ENCODE measurements around the gene FRG2.

FRG2 gene

GRCh38 chr4:190019023-190019858 is 7.8 kb downstream of the FRG2 start:
- CTCF ChIA-PET, result no interaction called here
- POLR2A ChIA-PET, result no interaction called here
- DNase-seq (ENCODE audit: extremely low spot score), result no peak
- TF ChIP-seq L3MBTL2 (conservative IDR thresholded peaks at IDR 0.05), result no peak
- TF ChIP-seq ELF4 (IDR thresholded peaks at IDR 0.05), result no peak
- no peak for TF ChIP-seq PKNOX1 (IDR thresholded peaks at IDR 0.05)
- TF ChIP-seq ARNT (IDR thresholded peaks at IDR 0.05), result no peak
- no peak for TF ChIP-seq FOXA1 (IDR thresholded peaks at IDR 0.05)
- no peak for TF ChIP-seq ZNF384 (IDR thresholded peaks at IDR 0.05)
- no peak for TF ChIP-seq SP1 (IDR thresholded peaks at IDR 0.05)
- no peak for TF ChIP-seq TARDBP (IDR thresholded peaks at IDR 0.05)
- TF ChIP-seq HDGF (IDR thresholded peaks at IDR 0.05; ENCODE audit: borderline replicate concordance), result no peak
- TF ChIP-seq LEF1 (IDR thresholded peaks at IDR 0.05; ENCODE audit: borderline replicate concordance), result no peak
- no peak for TF ChIP-seq FOXM1 (IDR thresholded peaks at IDR 0.05; ENCODE audit: borderline replicate concordance)
- no peak for TF ChIP-seq BHLHE40 (IDR thresholded peaks at IDR 0.05; ENCODE audit: borderline replicate concordance)
- TF ChIP-seq SUZ12 (IDR thresholded peaks at IDR 0.05), result no peak
- TF ChIP-seq FOXK2 (IDR thresholded peaks at IDR 0.05), result no peak
- TF ChIP-seq CTBP1 (IDR thresholded peaks at IDR 0.05; ENCODE audit: borderline replicate concordance), result no peak

GRCh38 chr4:190018201-190018920 is 8.7 kb downstream of the FRG2 start:
- no peak for TF ChIP-seq BHLHE40 (IDR thresholded peaks at IDR 0.05; ENCODE audit: borderline replicate concordance)
- TF ChIP-seq LEF1 (IDR thresholded peaks at IDR 0.05; ENCODE audit: borderline replicate concordance), result no peak
- TF ChIP-seq CTBP1 (IDR thresholded peaks at IDR 0.05; ENCODE audit: borderline replicate concordance), result no peak
- no peak for TF ChIP-seq FOXM1 (IDR thresholded peaks at IDR 0.05; ENCODE audit: borderline replicate concordance)
- TF ChIP-seq SUZ12 (IDR thresholded peaks at IDR 0.05), result no peak
- TF ChIP-seq ELF4 (IDR thresholded peaks at IDR 0.05), result no peak
- no peak for TF ChIP-seq L3MBTL2 (conservative IDR thresholded peaks at IDR 0.05)
- POLR2A ChIA-PET, result no interaction called here
- CTCF ChIA-PET, result no interaction called here
- no peak for DNase-seq (ENCODE audit: extremely low spot score)

- TF ChIP-seq PKNOX1 (IDR thresholded peaks at IDR 0.05) (no peak), LEF1 (IDR thresholded peaks at IDR 0.05; ENCODE audit: borderline replicate concordance) (no peak), TARDBP (IDR thresholded peaks at IDR 0.05) (no peak)
- ChIA-PET CTCF (no interaction called here), POLR2A (no interaction called here)
- DNase-seq (ENCODE audit: extremely low spot score), result no peak
These were observed 9.5 kb downstream of the FRG2 start for GRCh38 chr4:190017357-190018200.

GRCh38 chr4:190016369-190017289 is 10.4 kb downstream of the FRG2 start:
- TF ChIP-seq FOXM1 (IDR thresholded peaks at IDR 0.05; ENCODE audit: borderline replicate concordance) (no peak), ZNF384 (IDR thresholded peaks at IDR 0.05) (no peak), PKNOX1 (IDR thresholded peaks at IDR 0.05) (no peak), SUZ12 (IDR thresholded peaks at IDR 0.05) (no peak), ARNT (IDR thresholded peaks at IDR 0.05) (no peak), HDGF (IDR thresholded peaks at IDR 0.05; ENCODE audit: borderline replicate concordance) (no peak), CTBP1 (IDR thresholded peaks at IDR 0.05; ENCODE audit: borderline replicate concordance) (no peak), LEF1 (IDR thresholded peaks at IDR 0.05; ENCODE audit: borderline replicate concordance) (no peak), L3MBTL2 (conservative IDR thresholded peaks at IDR 0.05) (no peak), SP1 (IDR thresholded peaks at IDR 0.05) (no peak), BHLHE40 (IDR thresholded peaks at IDR 0.05; ENCODE audit: borderline replicate concordance) (no peak), FOXK2 (IDR thresholded peaks at IDR 0.05) (no peak), TARDBP (IDR thresholded peaks at IDR 0.05) (no peak), NFRKB (IDR thresholded peaks at IDR 0.05) (no peak), FOXA1 (IDR thresholded peaks at IDR 0.05) (no peak), ELF4 (IDR thresholded peaks at IDR 0.05) (no peak)
- ChIA-PET POLR2A (no interaction called here), CTCF (no interaction called here)
- no peak for DNase-seq (ENCODE audit: extremely low spot score)
